Activated CD4-positive, alpha-beta T cell treated with anti-CD3 and anti-CD28 coated beads, Interleukin-2, amount 50 U/mL, for 1 hour (primary cell): ENCODE results near the gene UBE2Q1.
"Not testable (repeated sequence)": the region's sequence is repeated elsewhere in the genome, so short reads cannot be mapped to it uniquely, and the experiment has no call there.

Source experiments
- DNase-seq: peaks from one replicate; pipeline ENCODE4 v3.0.0-alpha.2; 2020

Gene UBE2Q1

GRCh38 chr1:154549202-154549770, 9.2 kb downstream of the UBE2Q1 start:
- no peak for DNase-seq

GRCh38 chr1:154548028-154548427, 10.4 kb downstream of the UBE2Q1 start:
- no peak for DNase-seq

GRCh38 chr1:154547105-154547732, 11.2 kb downstream of the UBE2Q1 start:
- DNase-seq: no peak

- peak; percentile 43 for DNase-seq
Measured at GRCh38 chr1:154546264-154547063, 12.0 kb downstream of the UBE2Q1 start.

- no peak for DNase-seq
Measured at GRCh38 chr1:154541231-154541630, 17.2 kb downstream of the UBE2Q1 start.

GRCh38 chr1:154539486-154540483, 18.7 kb downstream of the UBE2Q1 start:
- DNase-seq: no peak

- DNase-seq: no peak
Measured at GRCh38 chr1:154536570-154536969, 21.9 kb downstream of the UBE2Q1 start.

GRCh38 chr1:154533952-154534844, 24.3 kb downstream of the UBE2Q1 start:
- no peak for DNase-seq

- not testable (repeated sequence) for DNase-seq
Measured at GRCh38 chr1:154531950-154532349, 26.5 kb downstream of the UBE2Q1 start.

GRCh38 chr1:154529308-154529707, 29.2 kb downstream of the UBE2Q1 start:
- DNase-seq: no peak

- no peak for DNase-seq
Measured at GRCh38 chr1:154527192-154527591, 31.3 kb downstream of the UBE2Q1 start.

- no peak for DNase-seq
Measured at GRCh38 chr1:154524881-154525280, 33.6 kb downstream of the UBE2Q1 start.

GRCh38 chr1:154521695-154522094, 36.8 kb downstream of the UBE2Q1 start:
- no peak for DNase-seq

- DNase-seq: no peak
Measured at GRCh38 chr1:154520333-154520732, 38.1 kb downstream of the UBE2Q1 start.

GRCh38 chr1:154519591-154519991, 38.9 kb downstream of the UBE2Q1 start:
- DNase-seq: no peak

- DNase-seq: no peak
Measured at GRCh38 chr1:154517661-154518060, 40.8 kb downstream of the UBE2Q1 start.

- DNase-seq: no peak
Measured at GRCh38 chr1:154514066-154514553, 44.4 kb downstream of the UBE2Q1 start.

- DNase-seq: no peak
Measured at GRCh38 chr1:154512760-154513159, 45.7 kb downstream of the UBE2Q1 start.

- no peak for DNase-seq
Measured at GRCh38 chr1:154503898-154504297, 54.6 kb downstream of the UBE2Q1 start.

- no peak for DNase-seq
Measured at GRCh38 chr1:154502744-154503115, 55.7 kb downstream of the UBE2Q1 start.

- DNase-seq: no peak
Measured at GRCh38 chr1:154502066-154502743, 56.3 kb downstream of the UBE2Q1 start, which contains the start of the genes SHE and TDRD10. Gene SHE (minus strand): TSS chr1:154502412. CDS start chr1:154502026, 386 bp downstream. Gene TDRD10 (plus strand): TSS chr1:154502219. CDS start chr1:154506904, 4,685 bp downstream.
